HL-60/S4 treated with phorbol 12-myristate 13-acetate at 8.2 ng/mL for 4 days and 3 days (cell line): ENCODE results near the gene METTL23.

Source experiments
- in situ Hi-C: fragments of 300-500 bp; cut with MboI; formaldehyde crosslinking; loops from 2 replicates; pipeline ENCODE4 v1.15.0; 2022; ENCODE audit warnings: low sequenced_read_pairs

METTL23 gene

DNA sequence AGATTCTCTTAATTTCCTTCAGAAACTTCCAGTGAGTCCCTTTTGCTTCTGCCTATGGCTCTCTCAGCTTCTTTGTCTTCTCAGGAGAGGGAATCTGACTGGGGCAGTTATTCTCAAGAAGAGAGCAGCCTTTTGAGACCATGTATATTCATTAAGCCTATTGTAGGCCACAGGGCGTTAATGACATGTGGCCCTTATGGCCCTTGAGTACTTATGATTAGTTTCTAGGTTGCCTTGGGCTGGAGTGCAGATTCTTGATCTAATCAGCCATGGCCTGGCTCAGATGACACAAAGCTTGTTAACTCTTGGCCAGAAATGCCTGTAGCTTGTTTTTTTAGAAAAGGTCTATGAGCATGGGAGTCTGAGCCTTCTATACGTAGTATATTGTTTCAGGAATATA is 28.6 kb downstream of the METTL23 start:
- in situ Hi-C loops: no loop called here

DNA sequence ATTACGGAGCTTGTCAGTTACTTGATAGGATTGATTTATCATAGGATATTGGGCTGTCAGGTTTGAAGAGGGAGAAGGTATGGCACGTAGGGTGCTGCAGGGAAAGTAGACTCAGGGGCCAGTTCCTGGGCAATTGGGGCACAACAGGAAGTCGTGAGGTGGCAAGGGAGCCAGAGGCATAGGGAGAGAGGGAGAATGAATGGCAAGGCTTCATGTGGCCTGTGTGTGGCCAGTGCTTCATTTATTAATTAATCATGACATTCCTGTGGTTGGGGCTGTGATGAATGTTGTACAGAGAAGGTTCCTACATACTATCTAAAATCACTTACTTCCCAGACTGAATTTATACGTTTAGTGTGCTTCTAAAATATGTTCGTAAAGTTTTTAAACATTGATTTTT is 30.6 kb downstream of the METTL23 start:
- in situ Hi-C loops: no loop called here

DNA sequence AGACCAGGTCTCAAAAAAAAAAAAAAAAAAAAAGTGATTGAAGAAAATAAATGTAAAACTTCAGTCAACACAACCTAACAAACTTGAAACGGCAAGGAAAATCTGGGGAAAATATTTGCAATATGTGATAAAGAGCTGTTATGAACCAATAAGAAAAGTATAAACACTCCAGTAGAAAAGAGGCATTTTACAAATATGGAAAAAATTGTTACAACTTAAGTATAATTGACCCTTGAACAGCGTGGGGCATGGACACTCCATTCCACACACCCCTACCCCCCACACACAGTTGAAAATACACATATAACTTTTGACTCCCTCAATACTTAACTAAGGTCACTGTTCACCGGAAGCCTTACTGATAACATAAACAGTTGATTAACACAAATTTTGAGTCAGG is 31.9 kb downstream of the METTL23 start:
- in situ Hi-C loops: no loop called here

DNA sequence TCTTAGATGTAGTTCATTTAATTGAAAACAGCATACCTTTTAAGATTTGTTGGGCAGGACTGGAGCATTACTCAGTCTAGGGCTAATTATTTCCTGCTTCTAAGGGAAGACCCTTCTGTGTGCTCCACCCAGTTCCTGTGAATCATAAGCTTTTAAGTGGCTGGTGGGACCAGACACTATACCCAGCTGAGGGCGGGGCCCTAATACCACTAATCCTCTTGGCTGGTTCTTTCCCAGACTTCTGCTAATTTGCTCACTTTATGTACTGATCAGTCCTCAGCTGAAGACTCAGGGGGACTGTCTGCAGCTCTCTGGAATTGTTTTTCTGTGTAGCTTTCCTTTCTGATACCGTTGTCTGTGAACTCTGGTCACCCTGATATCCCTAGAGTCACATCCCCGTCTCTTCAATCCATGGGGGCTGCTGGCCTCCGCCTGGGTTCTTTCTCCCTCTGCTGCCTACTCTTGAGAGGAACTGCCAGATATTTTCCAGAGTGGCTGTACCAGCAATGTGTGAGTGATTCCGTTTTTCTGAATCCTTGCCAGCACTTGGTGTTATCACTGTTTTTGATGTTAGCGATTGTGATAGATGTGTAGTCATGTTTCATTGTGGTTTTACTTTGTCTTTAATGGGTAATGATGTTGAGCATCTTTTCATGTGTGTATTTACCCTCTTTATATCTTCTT is 46.3 kb downstream of the METTL23 start:
- in situ Hi-C loops: no loop called here

DNA sequence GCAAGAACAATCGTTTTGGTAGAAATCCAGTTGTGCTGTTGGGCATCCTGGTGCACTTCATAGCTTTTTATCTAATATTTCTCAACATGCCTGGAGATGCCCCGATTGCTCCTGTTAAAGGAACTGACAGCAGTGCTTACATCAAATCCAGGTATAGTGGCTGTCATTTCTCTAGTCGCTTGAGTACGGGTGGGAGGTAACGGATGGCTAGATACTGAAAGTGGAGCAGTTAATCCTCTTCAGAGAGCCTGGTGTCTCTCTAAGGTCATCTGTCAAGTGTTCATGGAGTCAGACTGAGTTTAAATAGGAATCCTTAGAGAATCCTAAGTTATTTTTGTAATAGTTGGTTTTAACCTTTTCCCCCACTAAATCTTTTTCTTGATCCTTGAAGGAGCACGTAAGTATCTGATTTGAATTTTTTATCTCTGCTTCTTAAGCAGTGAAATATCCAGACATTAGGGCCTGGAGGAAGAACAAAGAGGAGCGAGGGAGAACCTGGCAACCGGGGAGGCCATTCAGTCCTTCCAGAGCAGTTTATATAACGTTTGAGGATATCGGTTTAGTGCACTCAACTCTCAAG is 48.5 kb downstream of the METTL23 start:
- in situ Hi-C loops: no loop called here

DNA sequence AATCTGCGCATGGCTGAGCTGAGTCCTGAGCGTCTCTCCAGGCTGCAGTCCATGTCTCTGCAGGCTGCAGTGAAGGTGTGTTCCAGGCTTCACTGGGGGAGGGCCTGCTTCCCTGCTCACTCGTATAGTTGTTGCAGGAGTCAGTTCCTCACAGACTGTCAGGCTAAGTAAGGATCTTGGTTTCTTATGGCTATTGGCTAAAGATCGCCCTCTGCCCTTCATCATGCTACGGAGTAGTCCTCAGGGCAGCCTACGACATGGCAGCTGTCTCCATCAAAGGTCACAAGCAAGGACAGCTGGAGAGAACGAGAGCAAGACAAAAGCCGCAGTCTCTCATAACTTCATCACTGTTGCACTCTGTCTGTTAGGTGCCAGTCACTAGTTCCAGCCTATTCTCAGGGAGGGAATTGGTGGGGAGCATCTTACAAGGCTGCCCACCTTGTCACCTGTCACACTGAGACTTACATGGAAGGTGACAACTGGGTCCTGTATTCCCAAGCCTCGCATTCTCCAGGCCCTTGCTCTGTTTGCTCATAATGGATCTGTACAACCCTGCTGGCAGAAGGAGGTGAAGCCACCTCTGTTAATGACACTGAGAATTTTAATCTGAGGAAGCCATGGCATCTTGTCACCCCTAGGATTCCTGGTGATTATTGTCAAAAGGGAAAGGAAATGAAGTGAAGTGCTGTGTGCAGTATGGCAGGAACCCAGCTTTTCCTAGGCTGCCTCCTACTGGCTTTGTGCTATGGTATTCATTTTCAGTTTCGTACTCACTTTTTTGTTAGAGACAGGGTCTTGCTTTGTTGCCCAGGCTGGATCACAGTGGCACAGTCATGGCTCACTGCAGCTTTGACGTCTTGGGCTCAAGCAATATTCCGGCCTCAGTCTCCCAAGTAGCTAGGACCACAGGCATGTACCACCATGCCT is 54.7 kb downstream of the METTL23 start:
- in situ Hi-C loops: no loop called here

DNA sequence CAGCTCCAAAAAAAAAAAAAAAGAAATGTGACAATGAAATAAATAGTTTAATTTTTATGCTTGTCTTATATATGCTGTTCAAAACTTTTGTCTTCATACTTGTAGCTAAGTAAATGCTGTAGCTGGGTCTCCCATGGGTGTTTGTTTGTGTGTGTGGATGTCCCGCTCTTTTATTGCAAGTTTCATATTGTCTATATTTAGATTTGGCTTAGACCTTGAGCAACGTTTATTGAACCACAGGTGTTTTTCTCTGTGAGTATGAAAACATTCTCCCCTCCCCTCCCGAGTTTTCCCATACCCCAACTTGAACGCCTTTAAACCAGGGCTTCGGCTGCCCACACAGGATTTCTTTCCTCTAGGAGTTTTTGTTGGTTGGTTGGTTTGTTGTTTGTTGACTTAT is 56.5 kb downstream of the METTL23 start:
- in situ Hi-C loops: no loop called here
